Adipocyte (in vitro differentiated cells): ENCODE data around the gene BMP2K.

ENCODE experiments used
- DNase-seq: peaks from one replicate; pipeline ENCODE4 v3.0.0-alpha.2; 2015; ENCODE audit warnings: low read depth
- H3K27me3 ChIP-seq: replicated peaks from 2 replicates; pipeline ENCODE4 v1.7.0; 2013; ENCODE audit warnings: mild to moderate bottlenecking, low read length, moderate library complexity; ENCODE audit not compliant: control insufficient read depth, insufficient read depth
- H3K36me3 ChIP-seq: 2 replicates; pipeline ENCODE4 v1.7.0; 2013; ENCODE audit warnings: low read length, mild to moderate bottlenecking, moderate library complexity; ENCODE audit not compliant: control insufficient read depth, insufficient read depth, severe bottlenecking
- H3K4me1 ChIP-seq: 2 replicates; pipeline ENCODE4 v1.7.0; 2013; ENCODE audit warnings: mild to moderate bottlenecking, low read length, moderate library complexity; ENCODE audit not compliant: control insufficient read depth, insufficient read depth
- H3K4me3 ChIP-seq: 2 replicates; pipeline ENCODE4 v1.7.0; 2013; ENCODE audit warnings: mild to moderate bottlenecking, low read length, moderate library complexity
- H3K9ac ChIP-seq: 2 replicates; pipeline ENCODE4 v1.7.0; 2013; ENCODE audit warnings: mild to moderate bottlenecking, low read length, moderate library complexity
- H3K9me3 ChIP-seq: 2 replicates; pipeline ENCODE4 v1.7.0; 2013; ENCODE audit warnings: mild to moderate bottlenecking, low read length, moderate library complexity; ENCODE audit not compliant: control insufficient read depth

BMP2K gene

DNA sequence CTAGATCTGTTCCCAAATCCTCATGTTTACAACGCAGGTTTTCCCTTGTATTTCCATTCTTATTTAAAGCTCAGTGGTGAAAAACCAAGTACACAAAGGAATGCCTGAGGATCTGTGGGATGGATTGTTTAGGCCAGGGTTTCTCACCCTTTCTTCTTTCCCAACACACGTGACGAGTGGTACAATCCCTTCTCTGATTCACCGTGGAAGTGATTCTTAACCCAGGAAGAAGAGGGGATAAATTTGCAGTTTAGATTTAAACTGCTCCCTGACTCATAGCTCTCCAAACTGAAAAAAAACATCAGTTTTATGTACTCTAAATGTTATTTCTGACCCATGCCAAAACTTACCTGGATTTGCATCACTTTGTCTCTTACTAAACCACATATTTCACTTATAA lies 146.1 kb downstream of the BMP2K start:
- no peaks in the 10 kb centered on the region for H3K9me3 ChIP-seq
- H3K4me1 ChIP-seq = peaks cover 1% of the 10 kb centered on the region
- no peak overlapping the region for H3K4me3 ChIP-seq
- H3K9ac ChIP-seq = no peak overlapping the region
- H3K36me3 ChIP-seq = peaks cover 12% of the 10 kb centered on the region
- no peaks in the 10 kb centered on the region for H3K27me3 ChIP-seq
- DNase-seq = peak; percentile 21

- no peak overlapping the region for H3K4me3 ChIP-seq
- no peak overlapping the region for H3K9ac ChIP-seq
- DNase-seq = peak; percentile 4
- H3K27me3 ChIP-seq = no peaks in the 10 kb centered on the region
- no peaks in the 10 kb centered on the region for H3K9me3 ChIP-seq
- H3K36me3 ChIP-seq = peaks cover 14% of the 10 kb centered on the region
- peaks cover 5% of the 10 kb centered on the region for H3K4me1 ChIP-seq
Observed at GRCh38 chr4:78923464-78924312, 147.5 kb downstream of the BMP2K start.

DNA sequence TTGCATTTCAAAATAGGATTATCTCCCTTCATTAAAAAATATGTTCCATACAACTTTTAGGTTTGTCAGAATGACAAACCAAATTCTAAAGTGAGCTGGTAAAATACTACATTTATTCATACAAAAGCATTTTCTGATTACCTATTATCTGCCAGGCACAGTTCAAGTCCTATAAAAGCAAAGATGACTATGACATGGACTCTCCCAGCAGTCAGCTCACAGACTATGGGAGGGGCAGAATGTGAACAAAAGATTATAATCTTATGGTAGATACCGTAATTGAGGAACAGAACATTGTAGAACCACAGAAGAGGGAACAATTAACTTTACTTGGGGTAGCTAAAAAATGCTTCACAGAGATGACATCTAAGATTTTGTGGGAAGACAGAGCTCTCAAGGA lies 150.7 kb downstream of the BMP2K start:
- Histone ChIP-seq H3K4me3 (no peak overlapping the region), H3K36me3 (peaks cover 27% of the 10 kb centered on the region), H3K27me3 (no peaks in the 10 kb centered on the region), H3K4me1 (peaks cover 5% of the 10 kb centered on the region), H3K9me3 (no peaks in the 10 kb centered on the region), H3K9ac (no peak overlapping the region)
- DNase-seq = no peak

- no peak overlapping the region for H3K4me3 ChIP-seq
- no peak overlapping the region for H3K9ac ChIP-seq
- H3K36me3 ChIP-seq = peaks cover 27% of the 10 kb centered on the region
- H3K27me3 ChIP-seq = no peaks in the 10 kb centered on the region
- peaks cover 5% of the 10 kb centered on the region for H3K4me1 ChIP-seq
- no peak for DNase-seq
- no peaks in the 10 kb centered on the region for H3K9me3 ChIP-seq
Observed at GRCh38 chr4:78928835-78929234, 152.7 kb downstream of the BMP2K start.

DNA sequence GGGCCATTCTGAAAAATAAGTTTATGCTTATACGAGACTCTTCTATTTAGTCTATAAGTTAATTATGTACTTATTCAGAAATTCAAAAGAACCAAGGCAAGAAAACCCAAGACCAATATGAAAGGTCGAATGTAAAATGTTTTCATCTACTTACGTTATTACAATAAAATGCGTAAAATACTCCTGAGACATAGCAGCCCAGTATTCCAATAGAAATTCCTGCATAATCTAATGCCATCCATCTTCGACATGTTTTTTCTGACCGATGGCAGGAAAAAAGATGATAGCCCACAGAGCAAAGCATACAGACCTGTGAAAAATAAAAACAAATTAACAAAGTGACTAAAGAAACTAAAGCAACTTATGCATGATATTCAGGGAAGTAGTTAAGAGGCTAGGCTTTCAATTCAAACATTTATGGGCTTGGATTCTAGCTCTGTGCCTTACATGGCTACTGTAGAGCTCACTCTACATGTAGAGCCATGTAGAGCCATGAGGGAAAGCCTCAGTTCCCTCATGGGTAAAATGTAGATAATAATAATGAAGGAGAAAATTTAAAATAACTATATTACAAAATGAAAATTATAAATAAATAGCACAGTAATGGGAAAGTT lies 154.0 kb downstream of the BMP2K start:
- Histone ChIP-seq H3K27me3 (no peaks in the 10 kb centered on the region), H3K4me3 (no peak overlapping the region), H3K36me3 (peaks cover 27% of the 10 kb centered on the region), H3K9ac (no peak overlapping the region), H3K9me3 (no peaks in the 10 kb centered on the region), H3K4me1 (peaks cover 5% of the 10 kb centered on the region)
- DNase-seq = no peak

GRCh38 chr4:78936989-78937388 lies 160.8 kb downstream of the BMP2K start:
- no peaks in the 10 kb centered on the region for H3K27me3 ChIP-seq
- H3K9ac ChIP-seq = no peak overlapping the region
- no peak for DNase-seq
- H3K9me3 ChIP-seq = no peaks in the 10 kb centered on the region
- peaks cover 18% of the 10 kb centered on the region for H3K4me1 ChIP-seq
- H3K4me3 ChIP-seq = no peak overlapping the region
- H3K36me3 ChIP-seq = no peaks in the 10 kb centered on the region

- DNase-seq = no peak
- Histone ChIP-seq H3K9ac (no peak overlapping the region), H3K4me1 (peaks cover 18% of the 10 kb centered on the region), H3K27me3 (no peaks in the 10 kb centered on the region), H3K4me3 (peak overlapping the region; percentile 93), H3K36me3 (no peaks in the 10 kb centered on the region), H3K9me3 (no peaks in the 10 kb centered on the region)
Observed at GRCh38 chr4:78937837-78938236, 161.7 kb downstream of the BMP2K start.

DNA sequence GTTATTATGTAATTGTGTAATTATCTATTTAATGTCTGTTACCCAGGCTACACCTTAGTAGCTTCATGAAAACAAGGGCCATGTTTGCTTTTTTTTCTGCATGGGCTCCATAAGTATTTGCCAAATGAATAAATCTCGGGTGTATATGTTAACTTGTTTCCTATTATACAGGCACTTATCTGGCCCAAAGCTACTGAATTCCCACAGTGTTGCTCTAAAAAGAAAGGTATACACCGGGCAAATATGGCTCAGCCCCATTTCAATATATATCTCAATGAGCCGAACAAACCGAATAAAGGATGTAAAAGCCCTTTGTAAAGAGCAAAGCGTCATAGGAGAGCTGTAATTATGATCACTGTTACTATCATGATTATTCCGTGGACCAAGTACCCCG lies 162.3 kb downstream of the BMP2K start:
- Histone ChIP-seq H3K9ac (peak overlapping the region; percentile 91), H3K4me3 (peak overlapping the region; percentile 93), H3K4me1 (peaks cover 18% of the 10 kb centered on the region), H3K9me3 (no peaks in the 10 kb centered on the region), H3K27me3 (no peaks in the 10 kb centered on the region), H3K36me3 (no peaks in the 10 kb centered on the region)
- DNase-seq = peak; percentile 19

- Histone ChIP-seq H3K4me1 (peaks cover 18% of the 10 kb centered on the region), H3K36me3 (no peaks in the 10 kb centered on the region)
Observed at GRCh38 chr4:78938868-78939666, 162.9 kb downstream of the BMP2K start, which contains the start of gene PAQR3. Gene PAQR3 (minus strand): TSS chr4:78939438. CDS start chr4:78939224, 214 bp downstream.

GRCh38 chr4:78939667-78940008 lies 163.5 kb downstream of the BMP2K start:
- Histone ChIP-seq H3K4me3 (peak overlapping the region; percentile 93), H3K36me3 (no peaks in the 10 kb centered on the region)
- DNase-seq = no peak

More at GRCh38 chr4:78938868-78939666, 162.9 kb downstream of the BMP2K start, which contains the start of gene PAQR3:
- no peaks in the 10 kb centered on the region for H3K9me3 ChIP-seq
- peak; percentile 95 for DNase-seq
- no peaks in the 10 kb centered on the region for H3K27me3 ChIP-seq
- peak within 1 kb of the TSS; percentile 93 for H3K4me3 ChIP-seq
- peak within 1 kb of the TSS; percentile 91 for H3K9ac ChIP-seq

GRCh38 chr4:78940752-78941151 lies 164.6 kb downstream of the BMP2K start:
- Histone ChIP-seq H3K4me3 (no peak overlapping the region), H3K27me3 (no peaks in the 10 kb centered on the region), H3K4me1 (peaks cover 18% of the 10 kb centered on the region), H3K9me3 (no peaks in the 10 kb centered on the region), H3K36me3 (no peaks in the 10 kb centered on the region), H3K9ac (no peak overlapping the region)
- no peak for DNase-seq

More at GRCh38 chr4:78939667-78940008, 163.5 kb downstream of the BMP2K start:
- Histone ChIP-seq H3K4me1 (peaks cover 18% of the 10 kb centered on the region), H3K9me3 (no peaks in the 10 kb centered on the region), H3K27me3 (no peaks in the 10 kb centered on the region), H3K9ac (peak overlapping the region; percentile 91)
